RPMI7951 (cell line): Measurements from ENCODE around the gene FBXL17. TPM values are rescaled to one million over a fixed set of nuclear protein-coding genes. Genes with fewer than 3 reads are reported as not detected.
"Not testable (repeated sequence)": the region's sequence is repeated elsewhere in the genome, so short reads cannot be mapped to it uniquely, and the experiment has no call there.

ENCODE experiments used
- DNase-seq: peaks from one replicate; pipeline ENCODE4 v3.0.0-alpha.2; 2012; ENCODE audit warnings: low read depth
- total RNA-seq: library from RNA; depleted of rRNA; stranded (reverse); fragments of >200 nt; shearing (Covaris generic); gene quantifications from 2 replicates; pipeline ENCODE4 v1.2.3, GENCODE V29; 2014

The FBXL17 gene
- total RNA-seq, 1 experiment from 2014 or later, result 7.0 TPM

GRCh38 chr5:108311682-108312081 is 70.2 kb downstream of the FBXL17 start:
- DNase-seq, result no peak

GRCh38 chr5:108303611-108304010 is 78.3 kb downstream of the FBXL17 start:
- no peak for DNase-seq

- DNase-seq, result no peak
Measured at GRCh38 chr5:108303086-108303485, 78.8 kb downstream of the FBXL17 start.

GRCh38 chr5:108297042-108297601 is 84.8 kb downstream of the FBXL17 start:
- DNase-seq, result no peak

- peak; percentile 2 for DNase-seq
Measured at GRCh38 chr5:108295578-108296368, 86.1 kb downstream of the FBXL17 start.

GRCh38 chr5:108280960-108281569 is 100.8 kb downstream of the FBXL17 start:
- DNase-seq, result no peak

GRCh38 chr5:108280248-108280647 is 101.7 kb downstream of the FBXL17 start:
- DNase-seq, result no peak

- DNase-seq, result no peak
Measured at GRCh38 chr5:108278285-108279240, 103.3 kb downstream of the FBXL17 start.

- DNase-seq, result no peak
Measured at GRCh38 chr5:108276187-108277050, 105.5 kb downstream of the FBXL17 start.

GRCh38 chr5:108274080-108274479 is 107.8 kb downstream of the FBXL17 start:
- not testable (repeated sequence) for DNase-seq

- DNase-seq, result no peak
Measured at GRCh38 chr5:108271127-108271526, 110.8 kb downstream of the FBXL17 start.

- DNase-seq, result peak; percentile 39
Measured at GRCh38 chr5:108266242-108266641, 115.7 kb downstream of the FBXL17 start.

- DNase-seq, result no peak
Measured at GRCh38 chr5:108264533-108264932, 117.4 kb downstream of the FBXL17 start.

- DNase-seq, result no peak
Measured at GRCh38 chr5:108263338-108263737, 118.6 kb downstream of the FBXL17 start.

GRCh38 chr5:108260858-108261170 is 121.1 kb downstream of the FBXL17 start:
- no peak for DNase-seq

- DNase-seq, result peak; percentile 66
Measured at GRCh38 chr5:108260117-108260857, 121.6 kb downstream of the FBXL17 start.

GRCh38 chr5:108259306-108259705 is 122.6 kb downstream of the FBXL17 start:
- DNase-seq, result no peak

GRCh38 chr5:108257996-108258395 is 123.9 kb downstream of the FBXL17 start:
- DNase-seq, result no peak

- no peak for DNase-seq
Measured at GRCh38 chr5:108255468-108255867, 126.4 kb downstream of the FBXL17 start.

GRCh38 chr5:108251350-108251749 is 130.5 kb downstream of the FBXL17 start:
- DNase-seq, result no peak
